GM12878 (cell line): ENCODE measurements around the gene ABHD8. TPM values are rescaled to one million over a fixed set of nuclear protein-coding genes. Genes with fewer than 3 reads are reported as not detected.

Experiments used
- ATAC-seq: fragments of 200-7000 bp; cut with Tn5 transposase; 3 replicates; pipeline ENCODE4 v1.9.1; 2020; ENCODE audit warnings: mild to moderate bottlenecking, moderate library complexity
- BruUV-seq: library from RNA; stranded (reverse); fragments of 400-500 nt; replicated peaks from 2 replicates; lab custom pipeline; 2021; lab: Mats Ljungman, UMichigan
- CTCF ChIA-PET: fragments of 300-600 bp; sonication (Branson Sonifier 250); formaldehyde crosslinking; extraction: SDS; loops from one replicate; lab custom pipeline; 2021; ENCODE audit warnings: inconsistent platforms; lab: Yijun Ruan, JAX
- POLR2A ChIA-PET: fragments of 350-600 bp; formaldehyde crosslinking; extraction: SDS; loops from one replicate; lab custom pipeline; 2021; ENCODE audit warnings: inconsistent platforms; lab: Charles Lee
- RAD21 ChIA-PET: fragments of 300-600 bp; sonication (Branson Sonifier 250); formaldehyde crosslinking; loops from one replicate; lab custom pipeline; 2023; ENCODE audit warnings: antibody characterized with exemption; ENCODE audit not compliant: unreplicated experiment; lab: Charles Lee
- SMC1A ChIA-PET: fragments of 300-600 bp; sonication (Branson Sonifier 250); formaldehyde crosslinking; loops from one replicate; lab custom pipeline; 2023; ENCODE audit not compliant: unreplicated experiment, uncharacterized antibody; lab: Charles Lee
- DNase-seq: peaks from one replicate; pipeline ENCODE4 v3.0.0-alpha.2; 2011; ENCODE audit warnings: low read depth, low spot score
- FAIRE-seq: peaks from 3 replicates; lab custom pipeline; 2011; peaks lifted over from hg19 to GRCh38; lab: Jason Lieb, UNC
- H2AFZ ChIP-seq: 2 replicates; pipeline ENCODE4 v1.6.0; 2011; ENCODE audit warnings: low read depth, low read length, control low read depth; ENCODE audit not compliant: control insufficient read depth
- H3K27ac ChIP-seq: 2 replicates; pipeline ENCODE4 v1.5.1; 2011; ENCODE audit warnings: control low read depth; ENCODE audit not compliant: control insufficient read depth, insufficient read depth
- H3K27me3 ChIP-seq, 2 experiments: replicated peaks in 1 of 2; 2 replicates each; pipeline versions ENCODE4 v1.6.0 to v1.6.1; 2011; ENCODE audit warnings: low read length in 1 of 2; ENCODE audit not compliant: control insufficient read depth in 2 of 2, insufficient read depth in 2 of 2
- H3K36me3 ChIP-seq, 2 experiments: 2 replicates each; pipeline ENCODE4 v1.5.1; 2011; ENCODE audit warnings: low read length in 1 of 2; ENCODE audit not compliant: control insufficient read depth in 2 of 2, insufficient read depth in 2 of 2
- H3K4me1 ChIP-seq: 2 replicates; pipeline ENCODE4 v1.6.1; 2011; ENCODE audit warnings: mild to moderate bottlenecking, low read length, moderate library complexity, mixed read lengths; ENCODE audit not compliant: control insufficient read depth, insufficient read depth
- H3K4me2 ChIP-seq: 2 replicates; pipeline ENCODE4 v1.6.0; 2011; ENCODE audit warnings: control low read depth; ENCODE audit not compliant: control insufficient read depth, insufficient read depth
- H3K4me3 ChIP-seq: fragments of 200-600 bp; sonication (generic); 2 replicates; pipeline ENCODE4 v1.5.1; 2016
- H3K79me2 ChIP-seq: 2 replicates; pipeline ENCODE4 v1.6.0; 2011; ENCODE audit warnings: low read length; ENCODE audit not compliant: control insufficient read depth, insufficient read depth
- H3K9ac ChIP-seq: 2 replicates; pipeline ENCODE4 v1.8.0; 2011; ENCODE audit warnings: low read length, control low read depth, mixed read lengths; ENCODE audit not compliant: control insufficient read depth, insufficient read depth
- H3K9me3 ChIP-seq: replicated peaks from 3 replicates; pipeline ENCODE4 v1.5.1; 2011; ENCODE audit warnings: mild to moderate bottlenecking, low read length; ENCODE audit not compliant: control insufficient read depth, insufficient read depth
- H4K20me1 ChIP-seq: 2 replicates; pipeline ENCODE4 v1.6.0; 2011; ENCODE audit not compliant: control insufficient read depth, insufficient read depth
- BACH1 ChIP-seq: fragments of 450-650 bp; IDR thresholded peaks from 2 replicates; pipeline ENCODE4 v1.6.1; 2017; ENCODE audit warnings: mild to moderate bottlenecking, borderline replicate concordance
- EP300 ChIP-seq, 2 experiments: fragments of 150-350 bp in 1 of 2; IDR thresholded peaks; 2 replicates each; pipeline ENCODE4 v1.6.1; 2011 to 2012; ENCODE audit warnings: low read depth in 2 of 2, low read length in 2 of 2, borderline replicate concordance in 1 of 2, improper control_type of control experiment in 1 of 2, inconsistent platforms in 1 of 2; ENCODE audit not compliant: control insufficient read depth in 1 of 2
- ETV6 ChIP-seq, 2 experiments: fragments of 450-650 bp in 1 of 2; IDR thresholded peaks in 1 of 2; conservative IDR thresholded peaks in 1 of 2; 2 replicates each; pipeline ENCODE4 v1.6.1; 2014; ENCODE audit warnings: antibody characterized with exemption in 1 of 2, borderline replicate concordance in 1 of 2, low read depth in 1 of 2, mild to moderate bottlenecking in 1 of 2, moderate library complexity in 1 of 2
- GABPA ChIP-seq: IDR thresholded peaks from 2 replicates; pipeline ENCODE4 v1.6.1; 2014; ENCODE audit warnings: antibody characterized with exemption, low read depth, mild to moderate bottlenecking, inconsistent platforms
- HSF1 ChIP-seq: fragments of 150-350 bp; IDR thresholded peaks from 2 replicates; pipeline ENCODE4 v1.6.1; 2014; ENCODE audit warnings: mild to moderate bottlenecking, low read depth, low read length
- MTA3 ChIP-seq: IDR thresholded peaks from 2 replicates; pipeline ENCODE4 v1.6.1; 2012; ENCODE audit warnings: low read length, inconsistent platforms, borderline replicate concordance
- SUPT20H ChIP-seq: IDR thresholded peaks from 2 replicates; pipeline ENCODE4 v1.6.1; 2011; ENCODE audit warnings: low read depth, mild to moderate bottlenecking, low read length, moderate library complexity, borderline replicate concordance; ENCODE audit not compliant: control insufficient read depth
- SUZ12 ChIP-seq: fragments of 200-600 bp; sonication (generic); IDR thresholded peaks from one replicate; pipeline ENCODE4 v1.6.1; 2018; ENCODE audit warnings: antibody characterized with exemption, mild to moderate bottlenecking; ENCODE audit not compliant: unreplicated experiment
- TARDBP ChIP-seq: IDR thresholded peaks from 2 replicates; pipeline ENCODE4 v1.6.1; 2016; ENCODE audit warnings: borderline replicate concordance
- TCF12 ChIP-seq: IDR thresholded peaks from 2 replicates; pipeline ENCODE4 v1.6.1; 2011; ENCODE audit warnings: low read depth, mild to moderate bottlenecking, low read length
- ZNF687 ChIP-seq: fragments of 450-650 bp; IDR thresholded peaks from 2 replicates; pipeline ENCODE4 v1.6.1; 2017; ENCODE audit warnings: mild to moderate bottlenecking, moderate library complexity
- WGBS: methylation state at CpG from one replicate; pipeline ENCODE4 v1.1.6; 2016; ENCODE audit warnings: low lambda C conversion rate; ENCODE audit not compliant: insufficient replicate concordance, insufficient coverage; ENCODE audit errors: missing lambda C conversion rate; 5-methylcytosine and 5-hydroxymethylcytosine counted together
- in situ Hi-C: fragments of 300-500 bp; cut with MboI; formaldehyde crosslinking; loops from 9 replicates; pipeline ENCODE4 v1.14.3; 2018; ENCODE audit warnings: mixed read lengths
- intact Hi-C: fragments of 100-400 bp; cut with micrococcal nuclease; formaldehyde crosslinking; loops from one replicate; pipeline ENCODE4 v1.14.2; 2022; ENCODE audit not compliant: unreplicated experiment
- polyA plus RNA-seq, 11 experiments: library from polyadenylated mRNA; depleted of rRNA in 4 of 11; unstranded in 6 of 11; stranded (reverse) in 5 of 11; fragments of >200 nt; fragmentation: Nextera tagmentation in 4 of 11; fragmentation: Illumina TruSeq in 1 of 11; extraction: Ambion mirVana in 4 of 11; extraction: Trizol in 1 of 11; gene quantifications; 1 replicate in 1 of 11; 2 replicates in 10 of 11; pipeline versions ENCODE4 v1.2.1 to v1.2.3, GENCODE V29; 2011 to 2016; ENCODE audit warnings: inconsistent platforms in 2 of 11, missing spikeins in 2 of 11, low read depth in 1 of 11
- total RNA-seq, 4 experiments: library from RNA; depleted of rRNA in 3 of 4; stranded (reverse); fragments of >200 nt in 3 of 4; fragmentation: Illumina TruSeq in 1 of 4; extraction: Trizol in 1 of 4; gene quantifications; 2 replicates each; pipeline versions ENCODE4 v1.2.1 to v1.2.3, GENCODE V29; 2013 to 2021

The ABHD8 gene
- total and polyA plus RNA-seq, 10 of the 15 experiments (the other 5 are each of a cell fraction or from before 2014, with no cell fraction given) = 0.03 to 12.5 (median 6.0) TPM

GRCh38 chr19:17282488-17283125 is 20.6 kb downstream of the ABHD8 start (continued):
- TF ChIP-seq SUZ12 = no peak
- no peak for TF ChIP-seq MTA3
- TF ChIP-seq SUPT20H = no peak
- no peak for TF ChIP-seq HSF1
- TF ChIP-seq GABPA = no peak

GRCh38 chr19:17281391-17282304 is 21.6 kb downstream of the ABHD8 start, which contains the start of gene ANKLE1:
ANKLE1 (plus strand) TSS chr19:17281901; CDS start chr19:17281921, 20 bp downstream.
- WGBS = under 1% methylated on average over 55 of the region's 75 CpGs
- CTCF ChIA-PET = interaction anchor here (0.6 to 6.9 kb wide), 29 partner anchors 8 to 566 kb away, joined by 3 to 120 read pairs (median 4); partner anchors contain the start of genes ABHD8, BABAM1, MRPL34 and MYO9B
- Histone ChIP-seq H3K36me3 (peaks cover 0 to 9% of the 10 kb centered on the region in 2 experiments; a peak in 3 of 4 replicates), H3K79me2 (no peaks in the 10 kb centered on the region; the same call in 1 of the 2 replicates), H3K9ac (peak within 1 kb of the TSS; percentile 73), H3K4me3 (peak within 1 kb of the TSS; percentile 85), H3K27ac (peak within 1 kb of the TSS; percentile 68), H3K9me3 (no peaks in the 10 kb centered on the region), H3K27me3 (no peaks in the 10 kb centered on the region), H3K4me1 (peaks cover 9% of the 10 kb centered on the region), H3K4me2 (peak within 1 kb of the TSS; percentile 92), H2AFZ (peak within 1 kb of the TSS; percentile 58), H4K20me1 (no peaks in the 10 kb centered on the region)
- DNase-seq (peak; percentile 32), ATAC-seq (peak; percentile 81), FAIRE-seq (peak; percentile 54)
- intact Hi-C loops (loop anchor here (1.0 to 2.0 kb wide), 4 partner anchors 15 to 214 kb away; partner anchors contain the start of gene BABAM1), in situ Hi-C loops (no loop called here)
- RAD21 ChIA-PET = interaction anchor here (0.6 to 4.3 kb wide), 17 partner anchors 15 to 502 kb away, joined by 3 to 22 read pairs (median 4); partner anchors contain the start of genes BABAM1, DDA1, USE1 and USHBP1
- no TSS peak for BruUV-seq
- POLR2A ChIA-PET = interaction anchor here (0.6 to 3.2 kb wide), 10 partner anchors 14 to 997 kb away, joined by 3 to 16 read pairs (median 3); partner anchors contain the start of genes BABAM1, OCEL1 and USE1
- SMC1A ChIA-PET = interaction anchor here (0.6 to 6.5 kb wide), 13 partner anchors 11 to 567 kb away, joined by 3 to 43 read pairs (median 4); partner anchors contain the start of genes BABAM1 and USHBP1
- 0 out of 2 replicates have a peak, but pooled peaks have one; percentile 39 for TF ChIP-seq BACH1
- no peak for TF ChIP-seq EP300 (IDR thresholded peaks at IDR 0.05; ENCODE audit: borderline replicate concordance in 1 of 2, control insufficient read depth in 1 of 2, low read depth in 2 of 2, low read length in 2 of 2)
- no peak for TF ChIP-seq TARDBP
- TF ChIP-seq TCF12 = no peak
- TF ChIP-seq ZNF687 = peak; percentile 63
- no peak for TF ChIP-seq ETV6 (conservative IDR thresholded peaks at IDR 0.05 in 1 of 2, IDR thresholded peaks at IDR 0.05 in 1 of 2; ENCODE audit: borderline replicate concordance in 1 of 2, low read depth in 1 of 2)
